Spleen (tissue), 11 donors: ENCODE results near the gene CACNA1F. TPM values are rescaled to one million over a fixed set of nuclear protein-coding genes. Genes with fewer than 3 reads are reported as not detected.

Experiments used
- DNase-seq: peaks from one replicate; pipeline ENCODE4 v3.0.0-alpha.2; 2020
- H3K27ac ChIP-seq, 8 donors: fragments of 200-600 bp; sonication (generic) in 7 of 8; 1 replicate in 4 of 8; 2 replicates in 4 of 8; pipeline versions ENCODE4 v1.5.0 to v1.8.0; 2016 to 2021; ENCODE audit warnings: inconsistent platforms in 4 of 8, mild to moderate bottlenecking in 4 of 8, moderate library complexity in 1 of 8
- H3K27me3 ChIP-seq, 7 donors: fragments of 200-600 bp; sonication (generic) in 6 of 7; replicated peaks in 1 of 7; 1 replicate in 4 of 7; 2 replicates in 3 of 7; pipeline versions ENCODE4 v1.5.0 to v1.8.0; 2016 to 2021; ENCODE audit warnings: inconsistent platforms in 3 of 7, mild to moderate bottlenecking in 1 of 7
- H3K36me3 ChIP-seq, 6 donors: fragments of 200-600 bp; sonication (generic) in 5 of 6; 1 replicate in 4 of 6; 2 replicates in 2 of 6; pipeline versions ENCODE4 v1.5.0 to v1.8.0; 2016 to 2021; ENCODE audit warnings: inconsistent platforms in 2 of 6
- H3K4me1 ChIP-seq, 6 donors: fragments of 200-600 bp; sonication (generic) in 5 of 6; 1 replicate in 3 of 6; 2 replicates in 3 of 6; pipeline versions ENCODE4 v1.5.0 to v1.8.0; 2016 to 2021; ENCODE audit warnings: inconsistent platforms in 3 of 6
- H3K4me3 ChIP-seq, 8 donors: fragments of 200-600 bp; sonication (generic) in 7 of 8; 1 replicate in 4 of 8; 2 replicates in 4 of 8; pipeline versions ENCODE4 v1.5.0 to v1.8.0; 2016 to 2021; ENCODE audit warnings: inconsistent platforms in 4 of 8, mild to moderate bottlenecking in 4 of 8, moderate library complexity in 2 of 8
- H3K9me3 ChIP-seq, 8 donors: fragments of 200-600 bp; sonication (generic) in 7 of 8; 1 replicate in 4 of 8; 2 replicates in 4 of 8; pipeline versions ENCODE4 v1.5.0 to v1.8.0; 2016 to 2021; ENCODE audit warnings: inconsistent platforms in 4 of 8
- CTCF ChIP-seq, 11 experiments: fragments of 200-600 bp in 7 of 11; fragments of 450-650 bp in 4 of 11; sonication (generic) in 4 of 11; IDR thresholded peaks in 8 of 11; conservative IDR thresholded peaks in 3 of 11; 1 replicate in 7 of 11; 2 replicates in 4 of 11; pipeline versions ENCODE4 v1.4.0 to v1.8.0; 2016 to 2021; ENCODE audit warnings: antibody characterized with exemption in 11 of 11, inconsistent platforms in 4 of 11, mild to moderate bottlenecking in 1 of 11
- POLR2A ChIP-seq, 3 donors: fragments of 450-650 bp; IDR thresholded peaks; one replicate each; pipeline ENCODE4 v1.5.1; 2017; ENCODE audit warnings: antibody characterized with exemption in 3 of 3, mild to moderate bottlenecking in 1 of 3
- POLR2AphosphoS5 ChIP-seq, 3 donors: sonication (generic); formaldehyde crosslinking; IDR thresholded peaks; one replicate each; pipeline ENCODE4 v1.5.1; 2017; ENCODE audit warnings: antibody characterized with exemption in 3 of 3
- WGBS, 5 donors: extraction: QIAGEN DNeasy Blood & Tissue Kit in 3 of 5; methylation state at CpG; one replicate each; pipeline versions ENCODE4 v1.1.5 to v1.1.7; 2013 to 2018; 5-methylcytosine and 5-hydroxymethylcytosine counted together
- intact Hi-C: fragments of 100-400 bp; cut with DNase I; formaldehyde crosslinking; loops from one replicate; pipeline ENCODE4 v1.15.0; 2023; ENCODE audit warnings: low total_unique reads
- polyA plus RNA-seq, 3 donors: library from polyadenylated mRNA; stranded (reverse); fragments of 200-250 nt; gene quantifications; one replicate each; pipeline ENCODE4 v1.2.1, GENCODE V29; 2013
- total RNA-seq, 7 donors: library from RNA; depleted of rRNA in 3 of 7; stranded (reverse); fragments of >200 nt in 3 of 7; fragmentation: NEBNext Ultra II Directional in 4 of 7; extraction: Animal tissue kit (Norgen Biotek cat#: 25700) in 4 of 7; gene quantifications; one replicate each; pipeline versions ENCODE4 v1.1.0 to v1.2.1, GENCODE V29; 2016 to 2021
- donor health status: healthy with polysubstance abuse.
- donor health status: DM: no; HTN: no; CAD: no; lungs with moderate emphysema.
- donor health status: DM: no; HTN: no; CAD: no.
- donor health status: Bipolar disorder and iron deficiency.
- donor health status: healthy.
- donor health status: DM: no; HTN: no; CAD: no.
- donor health status: DM: yes; HTN: yes; CAD: no.

CACNA1F gene
- total and polyA plus RNA-seq, 10 donors: 0.55 to 2.9 (median 0.91) TPM

GRCh38 chrX:49197543-49198087, 35.5 kb downstream of the CACNA1F start:
- no peak overlapping the region for H3K4me3 ChIP-seq
- H3K9me3 ChIP-seq: no peaks in the 10 kb centered on the region
- H3K4me1 ChIP-seq: peaks cover 0 to 21% (median 5%) of the 10 kb centered on the region in 6 donors
- no peak for DNase-seq
- TF ChIP-seq POLR2A (IDR thresholded peaks at IDR 0.05): no peak
- TF ChIP-seq POLR2AphosphoS5 (IDR thresholded peaks at IDR 0.05): no peak
- TF ChIP-seq CTCF (IDR thresholded peaks at IDR 0.05 in 8 of 11, conservative IDR thresholded peaks at IDR 0.05 in 3 of 11): no peak
- H3K27me3 ChIP-seq: no peaks in the 10 kb centered on the region
- 66 to 84% (median 80%) methylated on average over 8 to 13 of the region's 13 CpGs; no CpG with 5 or more reads in 1 of the 5 donors for WGBS, 5 donors
- intact Hi-C loops: no loop called here
- no peaks in the 10 kb centered on the region for H3K36me3 ChIP-seq
- no peak overlapping the region for H3K27ac ChIP-seq

GRCh38 chrX:49193542-49193964, 39.6 kb downstream of the CACNA1F start:
- Histone ChIP-seq H3K9me3 (no peaks in the 10 kb centered on the region), H3K36me3 (no peaks in the 10 kb centered on the region), H3K27ac (no peak overlapping the region), H3K27me3 (no peaks in the 10 kb centered on the region), H3K4me1 (peaks cover 0 to 35% (median 14%) of the 10 kb centered on the region in 6 donors), H3K4me3 (no peak overlapping the region)
- TF ChIP-seq POLR2A (IDR thresholded peaks at IDR 0.05): no peak
- TF ChIP-seq CTCF (IDR thresholded peaks at IDR 0.05 in 8 of 11, conservative IDR thresholded peaks at IDR 0.05 in 3 of 11): no peak
- TF ChIP-seq POLR2AphosphoS5 (IDR thresholded peaks at IDR 0.05): no peak
- WGBS, 5 donors: 30 to 80% (median 73%) methylated on average over 1 to 2 of the region's 2 CpGs
- no peak for DNase-seq
- intact Hi-C loops: no loop called here

- Histone ChIP-seq H3K27me3 (no peaks in the 10 kb centered on the region), H3K4me1 (peaks cover 0 to 35% (median 14%) of the 10 kb centered on the region in 6 donors), H3K27ac (peak overlapping the region in 1 of 8 donors; percentile 5), H3K9me3 (no peaks in the 10 kb centered on the region), H3K36me3 (no peaks in the 10 kb centered on the region), H3K4me3 (no peak overlapping the region)
- intact Hi-C loops: no loop called here
- no peak for DNase-seq
- 64 to 70% (median 68%) methylated on average over 10 of the region's 10 CpGs for WGBS, 5 donors
- TF ChIP-seq CTCF (IDR thresholded peaks at IDR 0.05 in 8 of 11, conservative IDR thresholded peaks at IDR 0.05 in 3 of 11) (peak in 8 of 11 experiments; percentile 16 to 64 (median 56)), POLR2A (IDR thresholded peaks at IDR 0.05) (no peak), POLR2AphosphoS5 (IDR thresholded peaks at IDR 0.05) (no peak)
Observed at GRCh38 chrX:49192722-49193328, 40.3 kb downstream of the CACNA1F start.

GRCh38 chrX:49191574-49192011, 41.5 kb downstream of the CACNA1F start:
- Histone ChIP-seq H3K9me3 (no peaks in the 10 kb centered on the region), H3K36me3 (no peaks in the 10 kb centered on the region), H3K4me1 (peaks cover 0 to 38% (median 14%) of the 10 kb centered on the region in 6 donors), H3K27me3 (no peaks in the 10 kb centered on the region), H3K27ac (peak overlapping the region; percentile 69 to 94 (median 90)), H3K4me3 (peak overlapping the region; percentile 43 to 80 (median 55))
- no peak for DNase-seq
- WGBS, 5 donors: 1 to 50% (median 6%) methylated on average over 8 to 34 of the region's 34 CpGs
- TF ChIP-seq POLR2A (IDR thresholded peaks at IDR 0.05) (no peak), CTCF (IDR thresholded peaks at IDR 0.05 in 8 of 11, conservative IDR thresholded peaks at IDR 0.05 in 3 of 11) (peak in 1 of 11 experiments; percentile 23), POLR2AphosphoS5 (IDR thresholded peaks at IDR 0.05) (no peak)
- intact Hi-C loops: no loop called here
